ENCODE measurements around the gene TUT4. TPM values are rescaled to one million over a fixed set of nuclear protein-coding genes. Genes with fewer than 3 reads are reported as not detected.

Gene TUT4
- total RNA-seq, 1 donor from 2014 or later = 44.2 TPM

GRCh38 chr1:52556641-52557360 is 3.9 kb upstream of the TUT4 start:
- ATAC-seq = no peak

DNA sequence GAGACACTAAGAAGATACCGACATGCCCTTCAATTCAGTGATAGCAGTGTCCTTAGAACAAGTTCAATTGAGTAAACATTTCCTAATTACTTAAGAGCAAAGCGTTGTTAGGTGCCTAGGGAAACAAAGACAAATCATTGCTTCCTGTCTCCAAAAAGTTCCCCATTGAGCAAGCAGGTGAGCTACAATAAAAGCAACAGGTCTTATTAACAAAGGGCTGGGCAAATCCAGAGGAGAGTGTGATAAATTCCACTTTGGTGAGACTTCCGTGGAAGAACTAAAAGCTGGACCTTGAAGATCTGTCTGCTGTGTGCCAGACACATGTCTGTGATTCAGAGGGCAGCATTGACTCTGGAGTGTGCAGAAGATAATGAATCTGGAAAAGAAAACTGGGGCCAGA is 1.9 kb upstream of the TUT4 start:
- no peaks in the 10 kb centered on the region for H3K27me3 ChIP-seq
- H3K4me3 ChIP-seq = no peak overlapping the region
- H3K9me3 ChIP-seq = no peaks in the 10 kb centered on the region
- ATAC-seq = no peak
- H3K4me1 ChIP-seq = peaks cover 17% of the 10 kb centered on the region
- no peak for DNase-seq
- H3K36me3 ChIP-seq = no peaks in the 10 kb centered on the region
- no peak overlapping the region for H3K27ac ChIP-seq
- intact Hi-C loops (cut with DNase I) = no loop called here
- no peak for TF ChIP-seq CTCF (IDR thresholded peaks at IDR 0.05)

More at GRCh38 chr1:52556641-52557360, 3.9 kb upstream of the TUT4 start:
- H3K4me1 ChIP-seq = peaks cover 7% of the 10 kb centered on the region
- DNase-seq = no peak
- no peak overlapping the region for H3K4me3 ChIP-seq
- no peaks in the 10 kb centered on the region for H3K9me3 ChIP-seq
- H3K27ac ChIP-seq = no peak overlapping the region
- intact Hi-C loops (cut with DNase I) = no loop called here
- H3K36me3 ChIP-seq = no peaks in the 10 kb centered on the region
- H3K27me3 ChIP-seq = no peaks in the 10 kb centered on the region
- TF ChIP-seq CTCF (IDR thresholded peaks at IDR 0.05) = no peak

DNA sequence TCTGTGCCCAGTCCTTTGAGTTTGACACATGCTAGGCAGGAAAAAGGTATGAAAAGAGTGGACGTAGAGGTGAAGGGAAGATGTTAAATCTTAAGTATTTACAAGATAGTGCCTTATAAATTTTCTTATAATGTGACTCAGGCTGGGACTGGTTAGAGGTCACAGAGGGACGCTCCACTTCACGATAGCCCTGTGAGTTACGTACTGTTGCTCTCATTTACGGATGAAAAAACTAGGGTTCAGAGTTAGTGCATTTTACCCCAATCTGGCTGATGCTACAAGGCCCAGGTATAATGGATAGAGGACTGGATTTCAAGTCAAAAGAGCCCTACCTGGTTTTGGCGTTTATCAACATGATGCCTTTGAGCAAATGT is 1.4 kb upstream of the TUT4 start:
- no peaks in the 10 kb centered on the region for H3K9me3 ChIP-seq
- no peaks in the 10 kb centered on the region for H3K27me3 ChIP-seq
- no peak overlapping the region for H3K27ac ChIP-seq
- no peaks in the 10 kb centered on the region for H3K36me3 ChIP-seq
- intact Hi-C loops (cut with DNase I) = no loop called here
- peaks cover 17% of the 10 kb centered on the region for H3K4me1 ChIP-seq
- TF ChIP-seq CTCF (IDR thresholded peaks at IDR 0.05) = no peak
- peak overlapping the region; percentile 87 for H3K4me3 ChIP-seq
- ATAC-seq (no peak), DNase-seq (no peak)

DNA sequence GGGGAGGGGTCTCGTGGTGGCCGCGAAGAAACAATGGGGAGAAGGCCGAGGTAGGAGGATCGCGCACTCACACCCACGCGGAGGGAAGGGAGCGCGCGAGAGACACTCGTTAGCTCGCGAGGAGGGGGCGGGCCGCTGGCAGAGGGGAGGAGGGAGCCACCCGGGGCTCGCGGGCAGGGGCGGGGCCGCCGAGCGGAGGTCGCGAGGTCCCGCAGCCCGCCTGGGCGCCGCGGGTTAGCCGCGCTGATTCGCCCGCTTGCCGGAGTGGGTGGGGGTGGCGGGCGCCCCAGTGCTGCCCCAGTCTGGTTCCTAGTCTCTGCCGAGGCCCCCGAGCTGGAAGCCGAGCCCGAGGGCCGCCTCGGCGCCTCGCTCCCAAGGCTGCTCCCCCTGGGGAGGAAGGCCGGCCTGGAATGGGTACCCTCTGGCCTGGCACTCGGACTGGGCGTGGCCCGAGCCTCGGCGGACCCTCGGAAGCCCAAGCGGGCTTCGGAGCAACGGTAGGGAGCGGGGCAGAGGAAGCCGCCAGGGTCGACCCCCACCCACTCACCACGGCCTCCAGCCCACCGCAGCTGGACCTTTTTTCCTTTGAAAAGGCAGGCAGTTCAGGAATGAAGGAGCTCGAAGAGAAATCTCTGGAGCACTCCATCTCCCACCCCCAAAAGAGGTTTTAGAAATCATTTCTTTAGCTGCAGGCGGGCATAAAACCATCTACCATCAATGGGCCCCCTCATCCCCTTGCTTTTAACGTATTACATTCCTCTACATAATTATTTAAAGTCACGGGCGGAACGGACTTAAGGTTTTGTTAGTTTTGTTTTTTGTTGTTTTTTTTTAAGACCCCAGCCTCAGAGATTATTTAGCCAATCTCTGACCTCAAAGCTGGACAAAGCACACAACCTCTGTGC is 722 bp upstream of the TUT4 start:
- Histone ChIP-seq H3K27me3 (no peaks in the 10 kb centered on the region), H3K9me3 (no peaks in the 10 kb centered on the region), H3K4me1 (peaks cover 17% of the 10 kb centered on the region), H3K27ac (peak overlapping the region; percentile 88), H3K36me3 (no peaks in the 10 kb centered on the region), H3K4me3 (peak overlapping the region; percentile 87)
- DNase-seq (peak; percentile 95), ATAC-seq (peak; percentile 95)
- no peak for TF ChIP-seq CTCF (IDR thresholded peaks at IDR 0.05)
- intact Hi-C loops (cut with DNase I) = no loop called here

- TF ChIP-seq CTCF (IDR thresholded peaks at IDR 0.05) = no peak
- no peaks in the 10 kb centered on the region for H3K9me3 ChIP-seq
- peak overlapping the region; percentile 87 for H3K4me3 ChIP-seq
- H3K4me1 ChIP-seq = peaks cover 17% of the 10 kb centered on the region
- H3K27me3 ChIP-seq = no peaks in the 10 kb centered on the region
- intact Hi-C loops (cut with DNase I) = no loop called here
- H3K36me3 ChIP-seq = no peaks in the 10 kb centered on the region
- no peak for DNase-seq
- peak overlapping the region; percentile 88 for H3K27ac ChIP-seq
- peak; percentile 4 for ATAC-seq
Observed at GRCh38 chr1:52552236-52552504, 722 bp downstream of the TUT4 start.

All from upper lobe of right lung (tissue), 1 donor.